Gastrocnemius medialis (tissue), 4 donors: ENCODE measurements around the gene GPR55.

Experiments used
- CTCF ChIP-seq, 5 experiments: fragments of 450-650 bp in 3 of 5; fragments of 200-600 bp in 2 of 5; sonication (generic) in 2 of 5; IDR thresholded peaks in 4 of 5; conservative IDR thresholded peaks in 1 of 5; 1 replicate in 4 of 5; 2 replicates in 1 of 5; pipeline ENCODE4 v1.5.1; 2016 to 2019; ENCODE audit warnings: antibody characterized with exemption in 5 of 5, mild to moderate bottlenecking in 3 of 5, moderate library complexity in 3 of 5
- POLR2A ChIP-seq, 2 donors: fragments of 450-650 bp; IDR thresholded peaks; one replicate each; pipeline ENCODE4 v1.6.1; 2017; ENCODE audit warnings: antibody characterized with exemption in 2 of 2, mild to moderate bottlenecking in 2 of 2, moderate library complexity in 2 of 2

GRCh38 chr2:230886671-230887071, 38.4 kb downstream of the GPR55 start:
- no peak for TF ChIP-seq CTCF (IDR thresholded peaks at IDR 0.05 in 4 of 5, conservative IDR thresholded peaks at IDR 0.05 in 1 of 5)
- no peak for TF ChIP-seq POLR2A (IDR thresholded peaks at IDR 0.05)
